ENCODE data around the gene COL9A2.

- TF ChIP-seq CTCF (IDR thresholded peaks at IDR 0.05; ENCODE audit: insufficient read depth, low read length) (peak; percentile 99), REST (IDR thresholded peaks at IDR 0.05; ENCODE audit: insufficient replicate concordance, low read depth) (no peak), POLR2AphosphoS5 (IDR thresholded peaks at IDR 0.05; ENCODE audit: low read depth) (no peak)
Observed at GRCh38 chr1:40338745-40339419, 21.8 kb upstream of the COL9A2 start.
